ENCODE data around the gene IGF1. TPM values are rescaled to one million over a fixed set of nuclear protein-coding genes. Genes with fewer than 3 reads are reported as not detected.

The IGF1 gene
- total and polyA plus RNA-seq, 9 of the 15 experiments (the other 6 are each of a cell fraction or from before 2014, with no cell fraction given) = 3.7 to 13.9 (median 4.5) TPM

DNA sequence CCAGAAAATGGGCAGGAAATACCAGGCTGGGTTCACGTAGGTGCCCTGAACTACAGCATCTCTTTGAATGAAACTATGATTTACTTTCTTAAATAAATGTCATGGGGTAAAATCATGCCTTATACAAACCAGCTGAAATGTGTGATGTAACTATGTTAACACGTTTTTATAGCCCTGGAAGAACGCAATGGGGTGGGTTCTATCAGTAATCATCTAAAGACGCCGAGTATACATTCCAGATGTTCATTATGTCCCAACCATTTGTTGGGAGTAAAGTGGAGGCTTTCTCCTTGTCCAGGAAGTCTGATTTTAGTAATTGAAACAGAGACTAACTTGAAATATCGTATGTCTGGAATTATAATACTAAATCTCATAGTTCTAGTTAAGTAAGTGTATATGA, 16.2 kb upstream of the IGF1 start:
- Histone ChIP-seq H2AFZ (ENCODE audit: low read depth, low read length) (no peak overlapping the region), H3K79me2 (ENCODE audit: control insufficient read depth, insufficient read depth, low read length) (no peaks in the 10 kb centered on the region), H3K27me3 (ENCODE audit: control insufficient read depth in 2 of 2, insufficient read depth in 2 of 2, low read length in 2 of 2) (no peaks in the 10 kb centered on the region), H3K9me1 (ENCODE audit: control insufficient read depth, insufficient read depth, low read length) (no peaks in the 10 kb centered on the region), H3K36me3 (ENCODE audit: control insufficient read depth, insufficient read depth, low read length) (no peaks in the 10 kb centered on the region), H3K4me2 (ENCODE audit: insufficient read depth, low read length) (no peak overlapping the region), H4K20me1 (replicated peaks; ENCODE audit: control insufficient read depth, insufficient read depth, low read length) (no peaks in the 10 kb centered on the region), H3K4me1 (replicated peaks in 1 of 2; ENCODE audit: control insufficient read depth in 2 of 2, insufficient read depth in 2 of 2, low read length in 2 of 2) (no peaks in the 10 kb centered on the region), H3K27ac (ENCODE audit: extremely low read depth, low read depth, low read length) (no peak overlapping the region), H3K4me3 (no peak overlapping the region), H3K9ac (ENCODE audit: insufficient read depth in 1 of 2, low read depth in 2 of 2, low read length in 2 of 2) (no peak overlapping the region), H3K9me3 (replicated peaks; ENCODE audit: control insufficient read depth, insufficient read depth, low read depth, low read length) (no peaks in the 10 kb centered on the region)
- ATAC-seq (no peak), FAIRE-seq (no peak), DNase-seq (ENCODE audit: extremely low read depth in 1 of 4, low spot score in 3 of 4) (no peak)
- no TSS peak for BruUV-seq (replicated peaks)
- ChIA-PET POLR2A (no interaction called here), CTCF (ENCODE audit: low intra/inter-chr PET ratio) (no interaction called here)
- intact Hi-C loops (cut with micrococcal nuclease) (no loop called here), in situ Hi-C loops (cut with MboI) (loop anchor here (25.0 kb wide), 1 partner anchor 559 kb away; no protein-coding TSS in a partner anchor)
- no peak for TF ChIP-seq ZNF785 (CRISPR knock-in tag; IDR thresholded peaks at IDR 0.05)
- TF ChIP-seq GTF2B (IDR thresholded peaks at IDR 0.05; ENCODE audit: extremely low read depth, insufficient read length) = no peak
- TF ChIP-seq ZSCAN32 (CRISPR knock-in tag; IDR thresholded peaks at IDR 0.05) = no peak
- no peak for TF ChIP-seq TCF3 (CRISPR knock-in tag; IDR thresholded peaks at IDR 0.05)
- TF ChIP-seq BRF1 (IDR thresholded peaks at IDR 0.05; ENCODE audit: borderline replicate concordance, extremely low read depth, insufficient read length) = no peak
- no peak for TF ChIP-seq HDGF (IDR thresholded peaks at IDR 0.05)
- 8% methylated on average over 6 of the region's 6 CpGs for WGBS (ENCODE audit: insufficient coverage, low coverage, missing lambda C conversion rate)

- ATAC-seq (no peak), FAIRE-seq (no peak), DNase-seq (ENCODE audit: extremely low read depth in 1 of 4, low spot score in 3 of 4) (no peak)
- no TSS peak for BruUV-seq (replicated peaks)
- no peaks in the 10 kb centered on the region for H3K27me3 ChIP-seq (ENCODE audit: control insufficient read depth in 2 of 2, insufficient read depth in 2 of 2, low read length in 2 of 2)
- in situ Hi-C loops (cut with MboI) = loop anchor here (25.0 kb wide), 1 partner anchor 550 kb away; no protein-coding TSS in a partner anchor
- no peaks in the 10 kb centered on the region for H3K36me3 ChIP-seq (ENCODE audit: control insufficient read depth, insufficient read depth, low read length)
- H2AFZ ChIP-seq (ENCODE audit: low read depth, low read length) = no peak overlapping the region
- no peak overlapping the region for H3K4me3 ChIP-seq
- no peaks in the 10 kb centered on the region for H4K20me1 ChIP-seq (replicated peaks; ENCODE audit: control insufficient read depth, insufficient read depth, low read length)
- no peaks in the 10 kb centered on the region; a peak in 2 of 5 replicates for H3K4me1 ChIP-seq (replicated peaks in 1 of 2; ENCODE audit: control insufficient read depth in 2 of 2, insufficient read depth in 2 of 2, low read length in 2 of 2)
- ChIA-PET CTCF (ENCODE audit: low intra/inter-chr PET ratio) (no interaction called here), POLR2A (no interaction called here)
- H3K9me3 ChIP-seq (replicated peaks; ENCODE audit: control insufficient read depth, insufficient read depth, low read depth, low read length) = no peaks in the 10 kb centered on the region
- no peaks in the 10 kb centered on the region for H3K9me1 ChIP-seq (ENCODE audit: control insufficient read depth, insufficient read depth, low read length)
- 52% methylated on average over 2 of the region's 2 CpGs for WGBS (ENCODE audit: insufficient coverage, low coverage, missing lambda C conversion rate)
- H3K9ac ChIP-seq (ENCODE audit: insufficient read depth in 1 of 2, low read depth in 2 of 2, low read length in 2 of 2) = no peak overlapping the region
- no peaks in the 10 kb centered on the region for H3K79me2 ChIP-seq (ENCODE audit: control insufficient read depth, insufficient read depth, low read length)
- no peak overlapping the region for H3K4me2 ChIP-seq (ENCODE audit: insufficient read depth, low read length)
- H3K27ac ChIP-seq (ENCODE audit: extremely low read depth, low read depth, low read length) = no peak overlapping the region
- intact Hi-C loops (cut with micrococcal nuclease) = no loop called here
- TF ChIP-seq SMAD1 (IDR thresholded peaks at IDR 0.05; ENCODE audit: low read depth, low read length, partially characterized antibody) (no peak), MIER1 (IDR thresholded peaks at IDR 0.05; ENCODE audit: low read depth) (no peak), KLF10 (CRISPR knock-in tag; IDR thresholded peaks at IDR 0.05) (no peak), TOE1 (IDR thresholded peaks at IDR 0.05; ENCODE audit: borderline replicate concordance) (no peak), TOE1 (CRISPR knock-in tag; IDR thresholded peaks at IDR 0.05; ENCODE audit: borderline replicate concordance, low read depth) (no peak), ZNF175 (CRISPR knock-in tag; IDR thresholded peaks at IDR 0.05; ENCODE audit: low read depth) (no peak), PRMT5 (CRISPR knock-in tag; IDR thresholded peaks at IDR 0.05) (no peak), ZNF408 (CRISPR knock-in tag; IDR thresholded peaks at IDR 0.05; ENCODE audit: low read depth) (no peak)
- TF ChIP-seq, protein P1, sequence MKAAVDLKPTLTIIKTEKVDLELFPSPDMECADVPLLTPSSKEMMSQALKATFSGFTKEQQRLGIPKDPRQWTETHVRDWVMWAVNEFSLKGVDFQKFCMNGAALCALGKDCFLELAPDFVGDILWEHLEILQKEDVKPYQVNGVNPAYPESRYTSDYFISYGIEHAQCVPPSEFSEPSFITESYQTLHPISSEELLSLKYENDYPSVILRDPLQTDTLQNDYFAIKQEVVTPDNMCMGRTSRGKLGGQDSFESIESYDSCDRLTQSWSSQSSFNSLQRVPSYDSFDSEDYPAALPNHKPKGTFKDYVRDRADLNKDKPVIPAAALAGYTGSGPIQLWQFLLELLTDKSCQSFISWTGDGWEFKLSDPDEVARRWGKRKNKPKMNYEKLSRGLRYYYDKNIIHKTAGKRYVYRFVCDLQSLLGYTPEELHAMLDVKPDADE (conservative IDR thresholded peaks at IDR 0.05; ENCODE audit: control insufficient read depth, low read depth, low read length) = no peak
Measured at GRCh38 chr12:102487226-102487625, 6.9 kb upstream of the IGF1 start.

Data from K562 (cell line).